Stomach (tissue), 8 donors: Measurements from ENCODE around the gene PALM. TPM values are rescaled to one million over a fixed set of nuclear protein-coding genes. Genes with fewer than 3 reads are reported as not detected.

Experiments
- polyA plus RNA-seq, 3 donors: library from polyadenylated mRNA; stranded (reverse); fragments of 200-250 nt; gene quantifications; one replicate each; pipeline ENCODE4 v1.2.3, GENCODE V29; 2013
- total RNA-seq, 5 donors: library from RNA; depleted of rRNA; stranded (reverse); fragments of >200 nt; gene quantifications; one replicate each; pipeline versions ENCODE4 v1.1.0 to v1.2.3, GENCODE V29; 2014 to 2016
- donor health status: healthy with polysubstance abuse.
- donor health status: Bipolar disorder and iron deficiency.
- donor health status: healthy.

PALM gene
- total and polyA plus RNA-seq, 8 donors = 9.8 to 88.9 (median 13.7) TPM

Other genes starting within 250 kb of the PALM start
- gene SHC2, start 247.9 kb upstream of the PALM start, total RNA-seq = 100 to 1,000 TPM in 2 of 5 donors, 10 to 100 TPM in 3; 13.8 to 169 (median 34.8) TPM
- gene SHC2, start 247.9 kb upstream of the PALM start, polyA plus RNA-seq = 10 to 100 TPM; 27.6 to 40.7 (median 38.4) TPM
- gene MADCAM1, start 212.4 kb upstream of the PALM start, total RNA-seq = 10 to 100 TPM in 1 of 5 donors, 1 to 10 TPM in 2, under 1 TPM in 1, not detected in 1; 0.45 to 11.9 (median 2.1) TPM
- gene MADCAM1, start 212.4 kb upstream of the PALM start, polyA plus RNA-seq = 1 to 10 TPM; 1.5 to 2.9 (median 2.3) TPM
- gene TPGS1, start 201.4 kb upstream of the PALM start, total RNA-seq = 10 to 100 TPM in 3 of 5 donors, 1 to 10 TPM in 2; 1.2 to 65.5 (median 15.2) TPM
- gene TPGS1, start 201.4 kb upstream of the PALM start, polyA plus RNA-seq = 10 to 100 TPM; 26.3 to 33.8 (median 26.4) TPM
- 100 to 1,000 TPM in 2 of 5 donors, 10 to 100 TPM in 3; 26.1 to 503 (median 72.9) TPM for gene CDC34, start 177.2 kb upstream of the PALM start, total RNA-seq
- 10 to 100 TPM; 62.9 to 82.1 (median 80.5) TPM for gene CDC34, start 177.2 kb upstream of the PALM start, polyA plus RNA-seq
- 1 to 10 TPM in 1 of 5 donors, under 1 TPM in 1, not detected in 3; 0.55 to 5.4 TPM for gene GZMM, start 164.9 kb upstream of the PALM start, total RNA-seq
- gene GZMM, start 164.9 kb upstream of the PALM start, polyA plus RNA-seq = 1 to 10 TPM in 1 of 3 donors, under 1 TPM in 2; 0.37 to 6.6 (median 0.93) TPM
- 1,000 to 10,000 TPM in 1 of 5 donors, 100 to 1,000 TPM in 4; 184 to 1,029 (median 269) TPM for gene BSG, start 136.3 kb upstream of the PALM start, total RNA-seq
- 100 to 1,000 TPM; 193 to 524 (median 393) TPM for gene BSG, start 136.3 kb upstream of the PALM start, polyA plus RNA-seq
- gene HCN2, start 119.1 kb upstream of the PALM start, total RNA-seq = under 1 TPM in 1 of 5 donors, not detected in 4; 0.18 TPM
- gene HCN2, start 119.1 kb upstream of the PALM start, polyA plus RNA-seq = under 1 TPM in 2 of 3 donors, not detected in 1; 0.10 to 0.15 TPM
- 100 to 1,000 TPM in 1 of 5 donors, 10 to 100 TPM in 4; 18.5 to 196 (median 57.8) TPM for gene POLRMT, start 75.4 kb upstream of the PALM start, total RNA-seq
- 100 to 1,000 TPM in 1 of 3 donors, 10 to 100 TPM in 2; 73.5 to 103 (median 89.4) TPM for gene POLRMT, start 75.4 kb upstream of the PALM start, polyA plus RNA-seq
- gene FGF22, start 69.1 kb upstream of the PALM start, total RNA-seq = under 1 TPM in 1 of 5 donors, not detected in 4; 0.45 TPM
- gene FGF22, start 69.1 kb upstream of the PALM start, polyA plus RNA-seq = under 1 TPM; 0.37 to 0.76 (median 0.48) TPM
- 100 to 1,000 TPM in 1 of 5 donors, 10 to 100 TPM in 4; 21.1 to 240 (median 65.9) TPM for gene RNF126, start 45.7 kb upstream of the PALM start, total RNA-seq
- gene RNF126, start 45.7 kb upstream of the PALM start, polyA plus RNA-seq = 10 to 100 TPM; 29.9 to 35.1 (median 35.0) TPM
- gene FSTL3, start 32.5 kb upstream of the PALM start, total RNA-seq = 100 to 1,000 TPM in 1 of 5 donors, 10 to 100 TPM in 4; 12.3 to 136 (median 62.9) TPM
- gene FSTL3, start 32.5 kb upstream of the PALM start, polyA plus RNA-seq = 10 to 100 TPM; 12.5 to 32.8 (median 20.7) TPM
- gene PRSS57, start 13.5 kb upstream of the PALM start, total RNA-seq = not detected
- not detected for gene PRSS57, start 13.5 kb upstream of the PALM start, polyA plus RNA-seq
- 100 to 1,000 TPM in 1 of 5 donors, 10 to 100 TPM in 3, 1 to 10 TPM in 1; 5.3 to 149 (median 27.7) TPM for gene MISP, start 42.2 kb downstream of the PALM start, total RNA-seq
- 10 to 100 TPM in 2 of 3 donors, 1 to 10 TPM in 1; 2.1 to 12.9 (median 12.5) TPM for gene MISP, start 42.2 kb downstream of the PALM start, polyA plus RNA-seq
- 100 to 1,000 TPM in 4 of 5 donors, 10 to 100 TPM in 1; 92.9 to 539 (median 173) TPM for gene PTBP1, start 88.5 kb downstream of the PALM start, total RNA-seq
- gene PTBP1, start 88.5 kb downstream of the PALM start, polyA plus RNA-seq = 10 to 100 TPM; 74.8 to 80.9 (median 74.8) TPM
- under 1 TPM in 1 of 5 donors, not detected in 4; 0.55 TPM for gene PLPPR3, start 113.0 kb downstream of the PALM start, total RNA-seq
- under 1 TPM in 1 of 3 donors, not detected in 2; 0.46 TPM for gene PLPPR3, start 113.0 kb downstream of the PALM start, polyA plus RNA-seq
- gene AZU1, start 118.9 kb downstream of the PALM start, total RNA-seq = under 1 TPM in 1 of 5 donors, not detected in 4; 0.55 TPM
- gene AZU1, start 118.9 kb downstream of the PALM start, polyA plus RNA-seq = 1 to 10 TPM in 1 of 3 donors, under 1 TPM in 2; 0.53 to 1.5 (median 1.00) TPM
- gene PRTN3, start 132.1 kb downstream of the PALM start, total RNA-seq = 1 to 10 TPM in 1 of 5 donors, not detected in 4; 2.6 TPM
- gene PRTN3, start 132.1 kb downstream of the PALM start, polyA plus RNA-seq = under 1 TPM in 1 of 3 donors, not detected in 2; 0.15 TPM
- gene ELANE, start 143.4 kb downstream of the PALM start, total RNA-seq = 10 to 100 TPM in 1 of 5 donors, 1 to 10 TPM in 1, not detected in 3; 2.9 to 10.5 TPM
- gene ELANE, start 143.4 kb downstream of the PALM start, polyA plus RNA-seq = 1 to 10 TPM in 2 of 3 donors, not detected in 1; 1.1 to 3.4 TPM
- gene CFD, start 150.7 kb downstream of the PALM start, total RNA-seq = 1,000 to 10,000 TPM in 1 of 5 donors, 100 to 1,000 TPM in 3, 10 to 100 TPM in 1; 36.6 to 1,275 (median 118) TPM
- 100 to 1,000 TPM in 2 of 3 donors, 10 to 100 TPM in 1; 48.7 to 204 (median 140) TPM for gene CFD, start 150.7 kb downstream of the PALM start, polyA plus RNA-seq
- 100 to 1,000 TPM in 2 of 5 donors, 10 to 100 TPM in 3; 16.7 to 126 (median 82.1) TPM for gene MED16, start 184.3 kb downstream of the PALM start, total RNA-seq
- gene MED16, start 184.3 kb downstream of the PALM start, polyA plus RNA-seq = 10 to 100 TPM; 49.0 to 74.0 (median 54.7) TPM
- not detected for gene RNU6-9, start 184.5 kb downstream of the PALM start, total RNA-seq
- not detected for gene RNU6-9, start 184.5 kb downstream of the PALM start, polyA plus RNA-seq
- 10 to 100 TPM in 3 of 5 donors, 1 to 10 TPM in 2; 5.8 to 62.0 (median 29.7) TPM for gene R3HDM4, start 204.3 kb downstream of the PALM start, total RNA-seq
- gene R3HDM4, start 204.3 kb downstream of the PALM start, polyA plus RNA-seq = 10 to 100 TPM; 47.1 to 63.8 (median 60.0) TPM
- gene KISS1R, start 208.4 kb downstream of the PALM start, total RNA-seq = not detected
- gene KISS1R, start 208.4 kb downstream of the PALM start, polyA plus RNA-seq = not detected
- gene ARID3A, start 217.1 kb downstream of the PALM start, total RNA-seq = 10 to 100 TPM in 2 of 5 donors, 1 to 10 TPM in 2, not detected in 1; 1.8 to 23.5 (median 8.6) TPM
- 1 to 10 TPM; 1.1 to 4.3 (median 2.1) TPM for gene ARID3A, start 217.1 kb downstream of the PALM start, polyA plus RNA-seq